ENCODE data around the gene KCNAB2.

The KCNAB2 gene

GRCh38 chr1:6097824-6098223 is 52.1 kb downstream of the KCNAB2 start:
- Mint-ChIP-seq H3K27ac (no peak overlapping the region), H3K9me3 (no peaks in the 10 kb centered on the region), H3K4me1 (peaks cover 10% of the 10 kb centered on the region), H3K27me3 (ENCODE audit: low read depth) (peaks cover 12% of the 10 kb centered on the region), H3K36me3 (ENCODE audit: low read depth) (no peaks in the 10 kb centered on the region), H3K4me3 (no peak overlapping the region)
- TF ChIP-seq CTCF (IDR thresholded peaks at IDR 0.05; ENCODE audit: unreplicated experiment in 3 of 3), result no peak

- TF ChIP-seq CTCF (IDR thresholded peaks at IDR 0.05; ENCODE audit: unreplicated experiment in 3 of 3), result no peak
- peaks cover 5% of the 10 kb centered on the region for H3K4me1 Mint-ChIP-seq
- peaks cover 9% of the 10 kb centered on the region for H3K27me3 Mint-ChIP-seq (ENCODE audit: low read depth)
- no peak overlapping the region for H3K27ac Mint-ChIP-seq
- no peaks in the 10 kb centered on the region for H3K9me3 Mint-ChIP-seq
- no peak overlapping the region for H3K4me3 Mint-ChIP-seq
- H3K36me3 Mint-ChIP-seq (ENCODE audit: low read depth), result no peaks in the 10 kb centered on the region
Measured at GRCh38 chr1:6098303-6099215, 52.9 kb downstream of the KCNAB2 start.

- Mint-ChIP-seq H3K27me3 (ENCODE audit: low read depth) (peaks cover 1% of the 10 kb centered on the region), H3K4me1 (no peaks in the 10 kb centered on the region), H3K27ac (no peak overlapping the region), H3K36me3 (ENCODE audit: low read depth) (no peaks in the 10 kb centered on the region), H3K4me3 (no peak overlapping the region), H3K9me3 (no peaks in the 10 kb centered on the region)
- TF ChIP-seq CTCF (IDR thresholded peaks at IDR 0.05; ENCODE audit: unreplicated experiment in 3 of 3), result no peak
Measured at GRCh38 chr1:6099297-6099696, 53.6 kb downstream of the KCNAB2 start.

DNA sequence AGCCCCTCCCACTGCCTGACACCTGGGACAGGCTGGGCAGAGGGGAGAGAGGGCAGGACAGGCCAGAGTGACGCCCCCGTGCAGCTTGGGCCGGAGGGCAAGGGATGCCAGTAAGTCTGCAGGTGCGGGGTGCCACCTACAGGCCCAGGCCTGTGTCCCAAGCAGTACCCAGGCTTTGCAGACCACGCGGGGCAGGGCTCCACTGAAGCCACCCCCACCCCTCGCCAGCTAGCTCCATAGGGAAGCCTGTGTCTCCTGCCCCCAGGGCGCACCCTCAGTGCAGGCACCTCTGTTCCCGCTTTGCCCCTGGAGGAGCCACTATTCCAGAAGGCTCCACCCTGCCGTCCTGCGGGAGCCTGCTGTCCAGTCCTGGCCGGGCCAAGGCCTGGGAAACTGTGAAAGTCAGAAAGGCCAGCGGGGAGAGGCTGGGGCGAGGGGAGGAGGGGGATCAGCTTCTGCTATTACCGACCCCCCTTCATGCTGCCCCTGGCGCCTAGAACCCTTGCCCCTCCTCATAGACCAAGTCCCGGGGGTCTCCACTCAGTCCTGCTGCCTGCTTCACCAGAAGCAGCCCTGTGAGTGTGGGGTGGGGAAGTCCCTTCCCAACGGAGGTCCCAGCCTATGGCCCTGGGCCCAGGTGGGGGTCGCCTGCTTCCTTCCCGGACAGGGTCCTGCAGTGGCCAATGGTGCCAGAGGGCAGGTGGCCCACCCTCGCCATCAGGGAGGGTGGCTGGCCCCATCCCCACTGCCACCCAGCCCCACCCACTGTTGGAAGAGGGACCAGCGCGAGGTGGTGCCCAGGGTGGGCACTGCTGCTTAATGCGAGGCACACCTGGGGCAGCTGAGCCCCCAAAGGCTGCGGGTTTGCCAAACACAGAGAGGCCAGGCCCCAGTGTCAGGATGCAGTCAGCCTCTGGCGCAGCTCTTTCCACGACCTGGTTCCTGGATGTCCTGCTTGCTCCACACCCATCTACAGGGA is 54.4 kb downstream of the KCNAB2 start:
- Mint-ChIP-seq H3K4me1 (no peaks in the 10 kb centered on the region), H3K36me3 (ENCODE audit: low read depth) (no peaks in the 10 kb centered on the region), H3K4me3 (no peak overlapping the region), H3K27ac (no peak overlapping the region), H3K9me3 (no peaks in the 10 kb centered on the region), H3K27me3 (ENCODE audit: low read depth) (peaks cover 2% of the 10 kb centered on the region)
- no peak for TF ChIP-seq CTCF (IDR thresholded peaks at IDR 0.05; ENCODE audit: unreplicated experiment in 3 of 3)

DNA sequence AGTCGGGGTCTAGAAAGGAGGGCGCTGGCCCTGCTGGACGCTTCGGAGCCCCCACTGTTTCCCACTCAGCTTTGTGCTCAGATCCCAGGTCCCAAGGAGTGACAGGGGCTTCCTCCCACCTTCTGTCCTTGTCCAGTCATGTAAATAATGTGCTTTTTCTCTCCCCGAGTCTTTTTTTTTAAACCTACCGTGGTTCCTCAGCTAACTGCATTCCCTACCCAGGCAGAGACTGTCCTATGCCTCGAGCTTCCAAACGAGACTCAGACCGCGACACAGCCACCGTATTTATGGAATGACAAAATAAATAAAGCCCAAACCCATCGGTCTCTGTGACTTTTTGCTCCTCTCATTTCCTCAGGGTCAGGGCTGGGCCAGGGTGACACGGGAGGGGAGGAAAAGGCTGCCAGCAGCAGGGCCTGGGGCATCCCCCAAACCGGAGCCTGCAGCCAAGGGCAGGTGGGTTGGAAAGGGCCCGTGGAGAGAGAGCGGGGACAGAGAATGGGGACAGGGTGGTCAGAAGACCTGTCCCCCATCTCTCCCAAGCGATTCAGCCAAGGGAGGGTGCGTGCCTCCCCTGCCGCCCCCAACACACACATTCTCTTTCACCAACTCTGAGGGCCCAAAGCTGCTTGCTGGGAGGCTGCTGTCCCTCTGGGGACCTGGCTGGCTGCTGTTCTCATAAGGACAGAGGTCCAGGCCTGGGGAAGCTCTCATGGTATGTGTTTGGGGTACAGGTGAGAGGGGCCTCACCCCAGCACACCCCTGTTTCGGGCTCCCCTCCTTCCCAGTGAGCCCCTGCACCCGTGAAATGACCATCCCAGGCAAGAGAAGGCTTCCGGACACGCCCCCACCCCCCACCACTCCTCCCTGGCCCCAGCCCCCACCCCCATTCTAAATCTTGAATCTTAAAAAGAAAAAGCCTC is 55.4 kb downstream of the KCNAB2 start:
- no peaks in the 10 kb centered on the region for H3K36me3 Mint-ChIP-seq (ENCODE audit: low read depth)
- no peaks in the 10 kb centered on the region for H3K4me1 Mint-ChIP-seq
- no peak overlapping the region for H3K4me3 Mint-ChIP-seq
- peaks cover 4% of the 10 kb centered on the region for H3K27me3 Mint-ChIP-seq (ENCODE audit: low read depth)
- TF ChIP-seq CTCF (IDR thresholded peaks at IDR 0.05; ENCODE audit: unreplicated experiment in 3 of 3), result no peak
- no peak overlapping the region for H3K27ac Mint-ChIP-seq
- H3K9me3 Mint-ChIP-seq, result no peaks in the 10 kb centered on the region

Data from nephron (organoid).